ENCODE data around the gene KIF18B. TPM values are rescaled to one million over a fixed set of nuclear protein-coding genes. Genes with fewer than 3 reads are reported as not detected.

KIF18B gene
- total RNA-seq, 1 donor from 2014 or later, result not detected

GRCh38 chr17:44905006-44906000, 42.3 kb downstream of the KIF18B start:
- no peak overlapping the region for H3K4me3 ChIP-seq (ENCODE audit: low read depth, low read length)
- no peak for DNase-seq (ENCODE audit: low read depth)
- TF ChIP-seq CTCF (IDR thresholded peaks at IDR 0.05; ENCODE audit: insufficient read depth, low read length, severe bottlenecking), result no peak
- no peaks in the 10 kb centered on the region for H3K36me3 ChIP-seq (ENCODE audit: control insufficient read depth, insufficient read depth, low read length)
- H3K27me3 ChIP-seq (ENCODE audit: control insufficient read depth, insufficient read depth, low read length), result no peaks in the 10 kb centered on the region
- peak; percentile 60 for FAIRE-seq

GRCh38 chr17:44904001-44904984, 43.3 kb downstream of the KIF18B start:
- FAIRE-seq, result no peak
- Histone ChIP-seq H3K27me3 (ENCODE audit: control insufficient read depth, insufficient read depth, low read length) (no peaks in the 10 kb centered on the region), H3K36me3 (ENCODE audit: control insufficient read depth, insufficient read depth, low read length) (no peaks in the 10 kb centered on the region), H3K4me3 (ENCODE audit: low read depth, low read length) (no peak overlapping the region)
- no peak for DNase-seq (ENCODE audit: low read depth)
- TF ChIP-seq CTCF (IDR thresholded peaks at IDR 0.05; ENCODE audit: insufficient read depth, low read length, severe bottlenecking), result no peak

GRCh38 chr17:44903012-44903685, 44.4 kb downstream of the KIF18B start:
- no peak for FAIRE-seq
- no peak overlapping the region for H3K4me3 ChIP-seq (ENCODE audit: low read depth, low read length)
- no peak for DNase-seq (ENCODE audit: low read depth)
- H3K36me3 ChIP-seq (ENCODE audit: control insufficient read depth, insufficient read depth, low read length), result no peaks in the 10 kb centered on the region
- H3K27me3 ChIP-seq (ENCODE audit: control insufficient read depth, insufficient read depth, low read length), result no peaks in the 10 kb centered on the region
- TF ChIP-seq CTCF (IDR thresholded peaks at IDR 0.05; ENCODE audit: insufficient read depth, low read length, severe bottlenecking), result no peak

- Histone ChIP-seq H3K36me3 (ENCODE audit: control insufficient read depth, insufficient read depth, low read length) (no peaks in the 10 kb centered on the region), H3K4me3 (ENCODE audit: low read depth, low read length) (no peak overlapping the region), H3K27me3 (ENCODE audit: control insufficient read depth, insufficient read depth, low read length) (no peaks in the 10 kb centered on the region)
- no peak for DNase-seq (ENCODE audit: low read depth)
- no peak for TF ChIP-seq CTCF (IDR thresholded peaks at IDR 0.05; ENCODE audit: insufficient read depth, low read length, severe bottlenecking)
- FAIRE-seq, result no peak
Measured at GRCh38 chr17:44902135-44902760, 45.3 kb downstream of the KIF18B start.

GRCh38 chr17:44901411-44901921, 46.1 kb downstream of the KIF18B start:
- H3K4me3 ChIP-seq (ENCODE audit: low read depth, low read length), result no peak overlapping the region
- no peaks in the 10 kb centered on the region for H3K27me3 ChIP-seq (ENCODE audit: control insufficient read depth, insufficient read depth, low read length)
- peak; percentile 36 for TF ChIP-seq CTCF (IDR thresholded peaks at IDR 0.05; ENCODE audit: insufficient read depth, low read length, severe bottlenecking)
- FAIRE-seq (no peak), DNase-seq (ENCODE audit: low read depth) (peak; percentile 71)
- no peaks in the 10 kb centered on the region for H3K36me3 ChIP-seq (ENCODE audit: control insufficient read depth, insufficient read depth, low read length)

Data from bronchial epithelial cell (primary cell).